GM12878 (cell line): ENCODE data around the gene CSAD. TPM values are rescaled to one million over a fixed set of nuclear protein-coding genes. Genes with fewer than 3 reads are reported as not detected.

Experiments
- BHLHE40 ChIP-seq, 2 experiments: fragments of 450-650 bp in 1 of 2; IDR thresholded peaks; 2 replicates each; pipeline ENCODE4 v1.6.1; 2011 to 2017; ENCODE audit warnings: low read depth in 2 of 2, borderline replicate concordance in 1 of 2, improper control_type of control experiment in 1 of 2, low read length in 1 of 2, mild to moderate bottlenecking in 1 of 2
- CHD1 ChIP-seq: IDR thresholded peaks from 2 replicates; pipeline ENCODE4 v1.6.1; 2012; ENCODE audit warnings: low read depth, low read length, improper control_type of control experiment
- ETV6 ChIP-seq, 2 experiments: fragments of 450-650 bp in 1 of 2; IDR thresholded peaks in 1 of 2; conservative IDR thresholded peaks in 1 of 2; 2 replicates each; pipeline ENCODE4 v1.6.1; 2014; ENCODE audit warnings: antibody characterized with exemption in 1 of 2, borderline replicate concordance in 1 of 2, low read depth in 1 of 2, mild to moderate bottlenecking in 1 of 2, moderate library complexity in 1 of 2
- HDAC2 ChIP-seq: fragments of 200-600 bp; sonication (generic); IDR thresholded peaks from 2 replicates; pipeline ENCODE4 v1.6.1; 2017
- IRF4 ChIP-seq: IDR thresholded peaks from 2 replicates; pipeline ENCODE4 v1.6.1; 2011; ENCODE audit warnings: low read depth, low read length
- MXI1 ChIP-seq: fragments of 150-350 bp; IDR thresholded peaks from 2 replicates; pipeline ENCODE4 v1.6.1; 2011; ENCODE audit warnings: low read depth, mild to moderate bottlenecking, inconsistent platforms, low read length, improper control_type of control experiment
- NR2F1 ChIP-seq: fragments of 450-650 bp; conservative IDR thresholded peaks from 2 replicates; pipeline ENCODE4 v1.6.1; 2017; ENCODE audit warnings: mild to moderate bottlenecking
- NRF1 ChIP-seq: conservative IDR thresholded peaks from 2 replicates; pipeline ENCODE4 v1.6.1; 2011; ENCODE audit warnings: mild to moderate bottlenecking, low read depth, low read length, improper control_type of control experiment
- RFX5 ChIP-seq: IDR thresholded peaks from 2 replicates; pipeline ENCODE4 v1.6.1; 2011; ENCODE audit warnings: low read depth, low read length, improper control_type of control experiment
- SUPT20H ChIP-seq: IDR thresholded peaks from 2 replicates; pipeline ENCODE4 v1.6.1; 2011; ENCODE audit warnings: low read depth, mild to moderate bottlenecking, low read length, moderate library complexity, borderline replicate concordance; ENCODE audit not compliant: control insufficient read depth
- TBL1XR1 ChIP-seq: IDR thresholded peaks from 2 replicates; pipeline ENCODE4 v1.6.1; 2012; ENCODE audit warnings: low read depth, low read length, improper control_type of control experiment
- polyA plus RNA-seq, 11 experiments: library from polyadenylated mRNA; depleted of rRNA in 4 of 11; unstranded in 6 of 11; stranded (reverse) in 5 of 11; fragments of >200 nt; fragmentation: Nextera tagmentation in 4 of 11; fragmentation: Illumina TruSeq in 1 of 11; extraction: Ambion mirVana in 4 of 11; extraction: Trizol in 1 of 11; gene quantifications; 1 replicate in 1 of 11; 2 replicates in 10 of 11; pipeline versions ENCODE4 v1.2.1 to v1.2.3, GENCODE V29; 2011 to 2016; ENCODE audit warnings: inconsistent platforms in 2 of 11, missing spikeins in 2 of 11, low read depth in 1 of 11
- total RNA-seq, 4 experiments: library from RNA; depleted of rRNA in 3 of 4; stranded (reverse); fragments of >200 nt in 3 of 4; fragmentation: Illumina TruSeq in 1 of 4; extraction: Trizol in 1 of 4; gene quantifications; 2 replicates each; pipeline versions ENCODE4 v1.2.1 to v1.2.3, GENCODE V29; 2013 to 2021
- TF ChIP-seq, protein P1 (sequence below), 3 experiments: IDR thresholded peaks in 2 of 3; conservative IDR thresholded peaks in 1 of 3; 2 replicates each; pipeline ENCODE4 v1.5.1; 2011; ENCODE audit warnings: low read depth in 3 of 3, low read length in 3 of 3, mild to moderate bottlenecking in 3 of 3, control low read depth in 2 of 3, moderate library complexity in 2 of 3, inconsistent platforms in 1 of 3, mixed read lengths in 1 of 3; ENCODE audit not compliant: control insufficient read depth in 2 of 3, insufficient read depth in 1 of 3; ENCODE audit errors: extremely low read depth in 1 of 3
- TF ChIP-seq, protein P2 (sequence below): IDR thresholded peaks from 2 replicates; pipeline ENCODE4 v1.6.1; 2012; ENCODE audit warnings: low read depth, low read length, improper control_type of control experiment
- TF ChIP-seq, protein P3 (sequence below): fragments of 150-350 bp; IDR thresholded peaks from 2 replicates; pipeline ENCODE4 v1.6.1; 2014; ENCODE audit warnings: mild to moderate bottlenecking, low read depth, low read length
- TF ChIP-seq, protein P4 (sequence below): IDR thresholded peaks from 2 replicates; pipeline ENCODE4 v1.6.1; 2012; ENCODE audit warnings: low read depth, low read length, improper control_type of control experiment
- TF ChIP-seq, protein P5 (sequence below): fragments of 450-650 bp; IDR thresholded peaks from 2 replicates; pipeline ENCODE4 v1.6.1; 2016; ENCODE audit warnings: mild to moderate bottlenecking
- TF ChIP-seq, protein P6 (sequence below): fragments of 450-650 bp; IDR thresholded peaks from 2 replicates; pipeline ENCODE4 v1.6.1; 2017; ENCODE audit warnings: mild to moderate bottlenecking, moderate library complexity

CSAD gene
- total and polyA plus RNA-seq, 10 of the 15 experiments (the other 5 are each of a cell fraction or from before 2014, with no cell fraction given): 1.1 to 20.4 (median 6.2) TPM

DNA sequence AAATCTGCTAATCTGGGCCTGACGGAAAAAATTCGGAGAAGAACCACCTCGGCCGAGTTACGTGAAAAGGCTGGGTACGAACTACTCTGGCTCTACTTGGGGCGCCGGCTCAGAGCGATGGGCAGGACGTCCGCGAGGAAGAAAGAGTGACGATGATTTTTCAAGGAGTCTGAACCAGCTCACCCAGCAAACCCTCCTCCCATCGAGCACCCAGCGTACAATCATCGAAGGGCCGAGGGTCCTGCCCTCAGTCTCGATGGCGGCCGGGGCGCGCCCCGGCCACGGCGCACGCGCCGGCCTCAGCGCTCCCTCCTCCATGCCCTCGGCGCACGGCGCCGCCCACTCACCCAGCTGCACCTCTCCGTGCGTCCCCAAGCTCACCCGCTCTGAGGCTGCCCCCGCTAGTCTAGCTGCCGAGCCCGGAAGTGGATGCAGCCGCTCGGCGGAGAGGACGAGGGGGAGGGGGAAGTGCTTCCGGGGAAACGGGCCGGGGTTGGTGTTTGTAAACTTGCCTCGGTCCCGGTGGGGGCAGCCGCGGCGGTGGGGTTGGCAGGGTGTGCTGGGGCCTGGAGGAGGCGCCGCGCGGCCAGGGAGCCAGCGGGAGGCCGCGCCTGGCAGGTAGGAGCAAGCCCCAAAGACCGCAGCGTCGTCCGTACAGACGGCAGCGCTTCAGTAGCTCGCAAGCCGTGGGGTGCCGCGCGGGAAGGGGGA lies at the start of gene CSAD, which contains the start of gene ZNF740 (continued):
- TF ChIP-seq, protein P1, sequence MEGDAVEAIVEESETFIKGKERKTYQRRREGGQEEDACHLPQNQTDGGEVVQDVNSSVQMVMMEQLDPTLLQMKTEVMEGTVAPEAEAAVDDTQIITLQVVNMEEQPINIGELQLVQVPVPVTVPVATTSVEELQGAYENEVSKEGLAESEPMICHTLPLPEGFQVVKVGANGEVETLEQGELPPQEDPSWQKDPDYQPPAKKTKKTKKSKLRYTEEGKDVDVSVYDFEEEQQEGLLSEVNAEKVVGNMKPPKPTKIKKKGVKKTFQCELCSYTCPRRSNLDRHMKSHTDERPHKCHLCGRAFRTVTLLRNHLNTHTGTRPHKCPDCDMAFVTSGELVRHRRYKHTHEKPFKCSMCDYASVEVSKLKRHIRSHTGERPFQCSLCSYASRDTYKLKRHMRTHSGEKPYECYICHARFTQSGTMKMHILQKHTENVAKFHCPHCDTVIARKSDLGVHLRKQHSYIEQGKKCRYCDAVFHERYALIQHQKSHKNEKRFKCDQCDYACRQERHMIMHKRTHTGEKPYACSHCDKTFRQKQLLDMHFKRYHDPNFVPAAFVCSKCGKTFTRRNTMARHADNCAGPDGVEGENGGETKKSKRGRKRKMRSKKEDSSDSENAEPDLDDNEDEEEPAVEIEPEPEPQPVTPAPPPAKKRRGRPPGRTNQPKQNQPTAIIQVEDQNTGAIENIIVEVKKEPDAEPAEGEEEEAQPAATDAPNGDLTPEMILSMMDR (IDR thresholded peaks at IDR 0.05 in 2 of 3, conservative IDR thresholded peaks at IDR 0.05 in 1 of 3; ENCODE audit: control insufficient read depth in 2 of 3, extremely low read depth in 1 of 3, insufficient read depth in 1 of 3, low read depth in 3 of 3, low read length in 3 of 3): peak in 2 of 3 experiments; percentile 2 to 12; a peak in 1 of 6 replicates
- no peak for TF ChIP-seq CHD1
- no peak for TF ChIP-seq RFX5
- TF ChIP-seq, protein P2, sequence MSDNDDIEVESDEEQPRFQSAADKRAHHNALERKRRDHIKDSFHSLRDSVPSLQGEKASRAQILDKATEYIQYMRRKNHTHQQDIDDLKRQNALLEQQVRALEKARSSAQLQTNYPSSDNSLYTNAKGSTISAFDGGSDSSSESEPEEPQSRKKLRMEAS: no peak
- peak; percentile 54 to 84; a peak in 3 of 4 replicates for TF ChIP-seq BHLHE40 (IDR thresholded peaks at IDR 0.05; ENCODE audit: borderline replicate concordance in 1 of 2, low read depth in 2 of 2, low read length in 1 of 2)
- no peak; the same call in 1 of the 2 replicates for TF ChIP-seq MXI1
- TF ChIP-seq, protein P3, sequence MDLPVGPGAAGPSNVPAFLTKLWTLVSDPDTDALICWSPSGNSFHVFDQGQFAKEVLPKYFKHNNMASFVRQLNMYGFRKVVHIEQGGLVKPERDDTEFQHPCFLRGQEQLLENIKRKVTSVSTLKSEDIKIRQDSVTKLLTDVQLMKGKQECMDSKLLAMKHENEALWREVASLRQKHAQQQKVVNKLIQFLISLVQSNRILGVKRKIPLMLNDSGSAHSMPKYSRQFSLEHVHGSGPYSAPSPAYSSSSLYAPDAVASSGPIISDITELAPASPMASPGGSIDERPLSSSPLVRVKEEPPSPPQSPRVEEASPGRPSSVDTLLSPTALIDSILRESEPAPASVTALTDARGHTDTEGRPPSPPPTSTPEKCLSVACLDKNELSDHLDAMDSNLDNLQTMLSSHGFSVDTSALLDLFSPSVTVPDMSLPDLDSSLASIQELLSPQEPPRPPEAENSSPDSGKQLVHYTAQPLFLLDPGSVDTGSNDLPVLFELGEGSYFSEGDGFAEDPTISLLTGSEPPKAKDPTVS: no peak
- no peak for TF ChIP-seq HDAC2
- TF ChIP-seq, protein P4, sequence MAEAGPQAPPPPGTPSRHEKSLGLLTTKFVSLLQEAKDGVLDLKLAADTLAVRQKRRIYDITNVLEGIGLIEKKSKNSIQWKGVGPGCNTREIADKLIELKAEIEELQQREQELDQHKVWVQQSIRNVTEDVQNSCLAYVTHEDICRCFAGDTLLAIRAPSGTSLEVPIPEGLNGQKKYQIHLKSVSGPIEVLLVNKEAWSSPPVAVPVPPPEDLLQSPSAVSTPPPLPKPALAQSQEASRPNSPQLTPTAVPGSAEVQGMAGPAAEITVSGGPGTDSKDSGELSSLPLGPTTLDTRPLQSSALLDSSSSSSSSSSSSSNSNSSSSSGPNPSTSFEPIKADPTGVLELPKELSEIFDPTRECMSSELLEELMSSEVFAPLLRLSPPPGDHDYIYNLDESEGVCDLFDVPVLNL: no peak
- peak in 1 of 2 experiments; percentile 62; a peak in 2 of 4 replicates for TF ChIP-seq ETV6 (conservative IDR thresholded peaks at IDR 0.05 in 1 of 2, IDR thresholded peaks at IDR 0.05 in 1 of 2; ENCODE audit: borderline replicate concordance in 1 of 2, low read depth in 1 of 2)
- peak; percentile 79 for TF ChIP-seq TBL1XR1
- TF ChIP-seq, protein P5, sequence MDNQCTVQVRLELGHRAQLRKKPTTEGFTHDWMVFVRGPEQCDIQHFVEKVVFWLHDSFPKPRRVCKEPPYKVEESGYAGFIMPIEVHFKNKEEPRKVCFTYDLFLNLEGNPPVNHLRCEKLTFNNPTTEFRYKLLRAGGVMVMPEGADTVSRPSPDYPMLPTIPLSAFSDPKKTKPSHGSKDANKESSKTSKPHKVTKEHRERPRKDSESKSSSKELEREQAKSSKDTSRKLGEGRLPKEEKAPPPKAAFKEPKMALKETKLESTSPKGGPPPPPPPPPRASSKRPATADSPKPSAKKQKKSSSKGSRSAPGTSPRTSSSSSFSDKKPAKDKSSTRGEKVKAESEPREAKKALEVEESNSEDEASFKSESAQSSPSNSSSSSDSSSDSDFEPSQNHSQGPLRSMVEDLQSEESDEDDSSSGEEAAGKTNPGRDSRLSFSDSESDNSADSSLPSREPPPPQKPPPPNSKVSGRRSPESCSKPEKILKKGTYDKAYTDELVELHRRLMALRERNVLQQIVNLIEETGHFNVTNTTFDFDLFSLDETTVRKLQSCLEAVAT: no peak; the same call in 1 of the 2 replicates
- TF ChIP-seq IRF4: no peak
- TF ChIP-seq NRF1: peak; percentile 85
- no peak for TF ChIP-seq SUPT20H
- peak; percentile 55 for TF ChIP-seq NR2F1
- TF ChIP-seq, protein P6, sequence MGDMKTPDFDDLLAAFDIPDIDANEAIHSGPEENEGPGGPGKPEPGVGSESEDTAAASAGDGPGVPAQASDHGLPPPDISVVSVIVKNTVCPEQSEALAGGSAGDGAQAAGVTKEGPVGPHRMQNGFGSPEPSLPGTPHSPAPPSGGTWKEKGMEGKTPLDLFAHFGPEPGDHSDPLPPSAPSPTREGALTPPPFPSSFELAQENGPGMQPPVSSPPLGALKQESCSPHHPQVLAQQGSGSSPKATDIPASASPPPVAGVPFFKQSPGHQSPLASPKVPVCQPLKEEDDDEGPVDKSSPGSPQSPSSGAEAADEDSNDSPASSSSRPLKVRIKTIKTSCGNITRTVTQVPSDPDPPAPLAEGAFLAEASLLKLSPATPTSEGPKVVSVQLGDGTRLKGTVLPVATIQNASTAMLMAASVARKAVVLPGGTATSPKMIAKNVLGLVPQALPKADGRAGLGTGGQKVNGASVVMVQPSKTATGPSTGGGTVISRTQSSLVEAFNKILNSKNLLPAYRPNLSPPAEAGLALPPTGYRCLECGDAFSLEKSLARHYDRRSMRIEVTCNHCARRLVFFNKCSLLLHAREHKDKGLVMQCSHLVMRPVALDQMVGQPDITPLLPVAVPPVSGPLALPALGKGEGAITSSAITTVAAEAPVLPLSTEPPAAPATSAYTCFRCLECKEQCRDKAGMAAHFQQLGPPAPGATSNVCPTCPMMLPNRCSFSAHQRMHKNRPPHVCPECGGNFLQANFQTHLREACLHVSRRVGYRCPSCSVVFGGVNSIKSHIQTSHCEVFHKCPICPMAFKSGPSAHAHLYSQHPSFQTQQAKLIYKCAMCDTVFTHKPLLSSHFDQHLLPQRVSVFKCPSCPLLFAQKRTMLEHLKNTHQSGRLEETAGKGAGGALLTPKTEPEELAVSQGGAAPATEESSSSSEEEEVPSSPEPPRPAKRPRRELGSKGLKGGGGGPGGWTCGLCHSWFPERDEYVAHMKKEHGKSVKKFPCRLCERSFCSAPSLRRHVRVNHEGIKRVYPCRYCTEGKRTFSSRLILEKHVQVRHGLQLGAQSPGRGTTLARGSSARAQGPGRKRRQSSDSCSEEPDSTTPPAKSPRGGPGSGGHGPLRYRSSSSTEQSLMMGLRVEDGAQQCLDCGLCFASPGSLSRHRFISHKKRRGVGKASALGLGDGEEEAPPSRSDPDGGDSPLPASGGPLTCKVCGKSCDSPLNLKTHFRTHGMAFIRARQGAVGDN: peak; percentile 84
